ENCODE measurements around the gene FAM171A2. TPM values are rescaled to one million over a fixed set of nuclear protein-coding genes. Genes with fewer than 3 reads are reported as not detected.
A peak's percentile ranks its signal among the peaks of the same experiment; 100 is the strongest.
"Not testable (repeated sequence)": the region's sequence is repeated elsewhere in the genome, so short reads cannot be mapped to it uniquely, and the experiment has no call there.

The FAM171A2 gene
- total RNA-seq, 1 donor from 2014 or later, result 20.6 TPM

- TF ChIP-seq CTCF (IDR thresholded peaks at IDR 0.05), result no peak
- Mint-ChIP-seq H3K27me3 (ENCODE audit: low read depth) (peaks cover 7% of the 10 kb centered on the region), H3K4me3 (ENCODE audit: unreplicated experiment) (peak within 1 kb of the TSS; percentile 92), H3K27ac (ENCODE audit: unreplicated experiment) (peak within 1 kb of the TSS; percentile 97), H3K9me3 (ENCODE audit: low read depth) (no peaks in the 10 kb centered on the region), H3K36me3 (ENCODE audit: low read depth) (no peaks in the 10 kb centered on the region), H3K4me1 (ENCODE audit: low read depth) (peaks cover 14% of the 10 kb centered on the region)
- peak; percentile 96 for DNase-seq (ENCODE audit: low spot score)
Observed at GRCh38 chr17:44344939-44345453, 18.7 kb downstream of the FAM171A2 start, which contains the start of gene GRN. TSS of gene GRN (plus strand) at chr17:44345302. CDS start at chr17:44349165, 3,863 bp downstream.

GRCh38 chr17:44343510-44344209, 20.0 kb downstream of the FAM171A2 start:
- peaks cover 7% of the 10 kb centered on the region for H3K27me3 Mint-ChIP-seq (ENCODE audit: low read depth)
- H3K4me3 Mint-ChIP-seq (ENCODE audit: unreplicated experiment), result no peak overlapping the region
- H3K27ac Mint-ChIP-seq (ENCODE audit: unreplicated experiment), result no peak overlapping the region

GRCh38 chr17:44340553-44340952, 23.1 kb downstream of the FAM171A2 start:
- H3K27me3 Mint-ChIP-seq (ENCODE audit: low read depth); DNase-seq (ENCODE audit: low spot score); H3K27ac Mint-ChIP-seq (ENCODE audit: unreplicated experiment); H3K4me3 Mint-ChIP-seq (ENCODE audit: unreplicated experiment); H3K4me1 Mint-ChIP-seq (ENCODE audit: low read depth); H3K36me3 Mint-ChIP-seq (ENCODE audit: low read depth); H3K9me3 Mint-ChIP-seq (ENCODE audit: low read depth): not testable (repeated sequence)

More at GRCh38 chr17:44343510-44344209, 20.0 kb downstream of the FAM171A2 start:
- TF ChIP-seq CTCF (IDR thresholded peaks at IDR 0.05), result no peak
- no peak for DNase-seq (ENCODE audit: low spot score)
- Mint-ChIP-seq H3K9me3 (ENCODE audit: low read depth) (no peaks in the 10 kb centered on the region), H3K4me1 (ENCODE audit: low read depth) (peaks cover 14% of the 10 kb centered on the region), H3K36me3 (ENCODE audit: low read depth) (no peaks in the 10 kb centered on the region)

- no peak for TF ChIP-seq CTCF (IDR thresholded peaks at IDR 0.05)
- Mint-ChIP-seq H3K27me3 (ENCODE audit: low read depth) (peaks cover 10% of the 10 kb centered on the region), H3K36me3 (ENCODE audit: low read depth) (no peaks in the 10 kb centered on the region), H3K9me3 (ENCODE audit: low read depth) (no peaks in the 10 kb centered on the region), H3K4me3 (ENCODE audit: unreplicated experiment) (no peak overlapping the region), H3K4me1 (ENCODE audit: low read depth) (no peaks in the 10 kb centered on the region), H3K27ac (ENCODE audit: unreplicated experiment) (no peak overlapping the region)
- no peak for DNase-seq (ENCODE audit: low spot score)
Observed at GRCh38 chr17:44338702-44339101, 25.0 kb downstream of the FAM171A2 start.

GRCh38 chr17:44335968-44336367, 27.7 kb downstream of the FAM171A2 start:
- no peak overlapping the region for H3K4me3 Mint-ChIP-seq (ENCODE audit: unreplicated experiment)
- no peak overlapping the region for H3K27ac Mint-ChIP-seq (ENCODE audit: unreplicated experiment)
- peaks cover 3% of the 10 kb centered on the region for H3K4me1 Mint-ChIP-seq (ENCODE audit: low read depth)
- DNase-seq (ENCODE audit: low spot score), result no peak
- H3K27me3 Mint-ChIP-seq (ENCODE audit: low read depth), result peaks cover 2% of the 10 kb centered on the region
- H3K9me3 Mint-ChIP-seq (ENCODE audit: low read depth), result no peaks in the 10 kb centered on the region
- H3K36me3 Mint-ChIP-seq (ENCODE audit: low read depth), result no peaks in the 10 kb centered on the region
- TF ChIP-seq CTCF (IDR thresholded peaks at IDR 0.05), result no peak

- H3K4me1 Mint-ChIP-seq (ENCODE audit: low read depth), result peaks cover 3% of the 10 kb centered on the region
- no peak for DNase-seq (ENCODE audit: low spot score)
- no peaks in the 10 kb centered on the region for H3K9me3 Mint-ChIP-seq (ENCODE audit: low read depth)
- H3K27ac Mint-ChIP-seq (ENCODE audit: unreplicated experiment), result no peak overlapping the region
- no peak overlapping the region for H3K4me3 Mint-ChIP-seq (ENCODE audit: unreplicated experiment)
- no peak for TF ChIP-seq CTCF (IDR thresholded peaks at IDR 0.05)
- peaks cover 2% of the 10 kb centered on the region for H3K27me3 Mint-ChIP-seq (ENCODE audit: low read depth)
- H3K36me3 Mint-ChIP-seq (ENCODE audit: low read depth), result no peaks in the 10 kb centered on the region
Observed at GRCh38 chr17:44335564-44335963, 28.1 kb downstream of the FAM171A2 start.
